Measurements from ENCODE around the gene SCARB1. TPM values are rescaled to one million over a fixed set of nuclear protein-coding genes. Genes with fewer than 3 reads are reported as not detected.

SCARB1 gene
- total and polyA plus RNA-seq, 8 donors, result 23.5 to 36.5 (median 30.4) TPM

GRCh38 chr12:124766727-124767065, 97.0 kb downstream of the SCARB1 start:
- DNase-seq (no peak), ATAC-seq (peak; percentile 9)
- H3K4me1 ChIP-seq, result peaks cover 26 to 70% of the 10 kb centered on the region in 2 donors
- H3K27me3 ChIP-seq, result no peaks in the 10 kb centered on the region
- no peaks in the 10 kb centered on the region for H3K36me3 ChIP-seq
- no peak for TF ChIP-seq CTCF (IDR thresholded peaks at IDR 0.05)
- no peak overlapping the region for H3K4me3 ChIP-seq
- H3K27ac ChIP-seq, result peak overlapping the region; percentile 25 to 69
- peaks cover 0 to 7% of the 10 kb centered on the region in 2 donors for H3K9me3 ChIP-seq
- intact Hi-C loops (cut with DNase I), result loop anchor here in 1 of 2 donors (5.0 to 10.0 kb wide), 2 partner anchors 199 to 412 kb away; partner anchors contain the start of gene NCOR2

- peaks cover 25 to 70% of the 10 kb centered on the region in 2 donors for H3K4me1 ChIP-seq
- H3K4me3 ChIP-seq, result no peak overlapping the region
- H3K27me3 ChIP-seq, result no peaks in the 10 kb centered on the region
- H3K9me3 ChIP-seq, result peaks cover 0 to 7% of the 10 kb centered on the region in 2 donors
- H3K27ac ChIP-seq, result peak overlapping the region; percentile 25 to 69
- DNase-seq (no peak), ATAC-seq (peak; percentile 2)
- TF ChIP-seq CTCF (IDR thresholded peaks at IDR 0.05), result no peak
- no peaks in the 10 kb centered on the region for H3K36me3 ChIP-seq
- intact Hi-C loops (cut with DNase I), result loop anchor here in 1 of 2 donors (5.0 to 10.0 kb wide), 2 partner anchors 199 to 411 kb away; partner anchors contain the start of gene NCOR2
These were observed 97.8 kb downstream of the SCARB1 start for GRCh38 chr12:124765581-124766489.

- TF ChIP-seq CTCF (IDR thresholded peaks at IDR 0.05), result no peak
- H3K27ac ChIP-seq, result peak overlapping the region; percentile 16 to 69
- DNase-seq (peak in 1 of 4 donors; percentile 58), ATAC-seq (peak; percentile 29)
- intact Hi-C loops (cut with DNase I), result loop anchor here in 1 of 2 donors (5.0 to 10.0 kb wide), 2 partner anchors 198 to 410 kb away; partner anchors contain the start of gene NCOR2
- H3K4me1 ChIP-seq, result peaks cover 25 to 76% of the 10 kb centered on the region in 2 donors
- no peaks in the 10 kb centered on the region for H3K27me3 ChIP-seq
- H3K4me3 ChIP-seq, result no peak overlapping the region
- peaks cover 0 to 7% of the 10 kb centered on the region in 2 donors for H3K9me3 ChIP-seq
- no peaks in the 10 kb centered on the region for H3K36me3 ChIP-seq
These were observed 98.6 kb downstream of the SCARB1 start for GRCh38 chr12:124764870-124765580.

- no peak for DNase-seq
- H3K36me3 ChIP-seq, result no peaks in the 10 kb centered on the region
- peak; percentile 13 for ATAC-seq
- peaks cover 25 to 81% of the 10 kb centered on the region in 2 donors for H3K4me1 ChIP-seq
- peaks cover 0 to 7% of the 10 kb centered on the region in 2 donors for H3K9me3 ChIP-seq
- peak; percentile 62 to 78 for TF ChIP-seq CTCF (IDR thresholded peaks at IDR 0.05)
- peak overlapping the region; percentile 16 to 69 for H3K27ac ChIP-seq
- H3K4me3 ChIP-seq, result no peak overlapping the region
- intact Hi-C loops (cut with DNase I), result loop anchor here in 1 of 2 donors (10.0 kb wide), 1 partner anchor 410 kb away; no protein-coding TSS in a partner anchor
- no peaks in the 10 kb centered on the region for H3K27me3 ChIP-seq
These were observed 99.2 kb downstream of the SCARB1 start for GRCh38 chr12:124764451-124764850.

Measured in left lung (tissue), 10 donors.